BJ (cell line): ENCODE data around the gene SLC25A13. TPM values are rescaled to one million over a fixed set of nuclear protein-coding genes. Genes with fewer than 3 reads are reported as not detected.

Source experiments
- CTCF ChIA-PET: fragments of 350-600 bp; formaldehyde crosslinking; extraction: SDS; loops from one replicate; lab custom pipeline; 2021; ENCODE audit warnings: antibody characterized with exemption, inconsistent platforms; lab: Yijun Ruan, JAX
- POLR2A ChIA-PET: fragments of 300-600 bp; sonication (Branson Sonifier 250); formaldehyde crosslinking; extraction: SDS; loops from one replicate; lab custom pipeline; 2021; ENCODE audit warnings: antibody characterized with exemption; lab: Charles Lee
- DNase-seq: peaks from one replicate; pipeline ENCODE4 v3.0.0-alpha.2; 2011; ENCODE audit warnings: low read depth
- H3K27me3 ChIP-seq: 2 replicates; pipeline ENCODE4 v1.6.0; 2011; ENCODE audit warnings: low read length; ENCODE audit not compliant: control insufficient read depth, insufficient read depth
- H3K36me3 ChIP-seq: 2 replicates; pipeline ENCODE4 v1.5.1; 2011; ENCODE audit warnings: low read length; ENCODE audit not compliant: control insufficient read depth, insufficient read depth
- H3K4me3 ChIP-seq: 2 replicates; pipeline ENCODE4 v1.5.1; 2011; ENCODE audit warnings: low read depth, mild to moderate bottlenecking, control low read depth, low read length
- CTCF ChIP-seq: IDR thresholded peaks from 2 replicates; pipeline ENCODE4 v1.5.1; 2011; ENCODE audit warnings: low read depth, mild to moderate bottlenecking, control low read depth, inconsistent platforms, low read length, moderate library complexity; ENCODE audit not compliant: insufficient read depth
- polyA plus RNA-seq: library from polyadenylated mRNA; depleted of rRNA; stranded (reverse); fragments of >200 nt; gene quantifications from 2 replicates; pipeline ENCODE4 v1.2.3, GENCODE V29; 2011

The SLC25A13 gene
- polyA plus RNA-seq, 1 experiment = 6.2 TPM

- H3K4me3 ChIP-seq = no peak overlapping the region
- DNase-seq = no peak
- TF ChIP-seq CTCF = no peak
- no peaks in the 10 kb centered on the region for H3K36me3 ChIP-seq
- ChIA-PET CTCF (interaction anchor here (1.5 kb wide), 1 partner anchor 83 kb away, joined by 3 read pairs; no protein-coding TSS in a partner anchor), POLR2A (interaction anchor here (0.6 kb wide), 1 partner anchor 8 kb away, joined by 3 read pairs; no protein-coding TSS in a partner anchor)
- no peaks in the 10 kb centered on the region; the same call in 1 of the 2 replicates for H3K27me3 ChIP-seq
Measured at GRCh38 chr7:96305915-96306314, 16.0 kb downstream of the SLC25A13 start.

- POLR2A ChIA-PET = no interaction called here
Measured at GRCh38 chr7:96304573-96304972, 17.3 kb downstream of the SLC25A13 start.

GRCh38 chr7:96303686-96304443 is 18.0 kb downstream of the SLC25A13 start:
- POLR2A ChIA-PET = no interaction called here
- H3K36me3 ChIP-seq = no peaks in the 10 kb centered on the region
- H3K27me3 ChIP-seq = no peaks in the 10 kb centered on the region; the same call in 1 of the 2 replicates
- peak; percentile 32 for DNase-seq
- CTCF ChIA-PET = no interaction called here
- TF ChIP-seq CTCF = no peak
- no peak overlapping the region for H3K4me3 ChIP-seq

More at GRCh38 chr7:96304573-96304972, 17.3 kb downstream of the SLC25A13 start:
- CTCF ChIA-PET = interaction anchor here (1.5 kb wide), 1 partner anchor 81 kb away, joined by 3 read pairs; no protein-coding TSS in a partner anchor
- no peak for DNase-seq
- H3K27me3 ChIP-seq = no peaks in the 10 kb centered on the region; the same call in 1 of the 2 replicates
- H3K36me3 ChIP-seq = no peaks in the 10 kb centered on the region
- TF ChIP-seq CTCF = no peak
- no peak overlapping the region for H3K4me3 ChIP-seq

DNA sequence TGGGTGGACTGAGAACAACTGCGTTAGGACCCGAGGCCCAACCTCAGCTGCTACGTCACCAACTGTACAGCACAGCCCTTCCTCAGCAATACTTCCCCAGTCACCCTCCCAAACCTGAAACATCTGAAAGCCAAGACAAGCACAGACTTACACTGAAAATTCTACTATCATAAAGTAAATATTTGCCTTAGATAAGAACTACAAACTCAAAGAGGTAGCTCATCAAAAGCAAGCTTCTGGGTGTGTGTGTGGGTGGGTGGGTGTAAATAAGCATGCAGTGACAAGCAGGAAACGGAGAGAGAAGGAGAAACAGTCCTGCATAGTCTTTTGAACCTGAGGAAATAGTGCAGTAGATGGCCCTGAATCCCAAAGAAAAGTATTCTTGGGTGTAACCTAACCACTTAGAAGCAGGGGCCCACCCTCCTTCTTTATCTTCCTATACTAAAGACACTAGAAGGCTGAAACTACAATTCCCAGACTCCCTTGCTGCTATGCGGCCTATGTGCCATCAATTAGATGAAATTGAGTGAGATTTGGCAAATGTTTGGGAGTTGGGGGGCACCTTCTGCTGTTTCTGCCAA is 18.7 kb downstream of the SLC25A13 start:
- no peak overlapping the region for H3K4me3 ChIP-seq
- POLR2A ChIA-PET = no interaction called here
- CTCF ChIA-PET = no interaction called here
- TF ChIP-seq CTCF = no peak
- no peaks in the 10 kb centered on the region for H3K36me3 ChIP-seq
- DNase-seq = no peak
- H3K27me3 ChIP-seq = no peaks in the 10 kb centered on the region

- H3K4me3 ChIP-seq = no peak overlapping the region
- DNase-seq = peak; percentile 17
Measured at GRCh38 chr7:96300986-96301385, 20.9 kb downstream of the SLC25A13 start.

More at GRCh38 chr7:96300986-96301385, 20.9 kb downstream of the SLC25A13 start:
- H3K36me3 ChIP-seq = no peaks in the 10 kb centered on the region
- H3K27me3 ChIP-seq = no peaks in the 10 kb centered on the region
- ChIA-PET POLR2A (no interaction called here), CTCF (no interaction called here)
- no peak for TF ChIP-seq CTCF
